SK-N-SH (cell line): Measurements from ENCODE around the gene EEF2. TPM values are rescaled to one million over a fixed set of nuclear protein-coding genes. Genes with fewer than 3 reads are reported as not detected.

Source experiments
- CTCF ChIA-PET: fragments of 300-600, 350-600 bp; formaldehyde crosslinking; extraction: SDS; loops from one replicate; lab custom pipeline; 2021; lab: Yijun Ruan, JAX
- POLR2A ChIA-PET: fragments of 350-600 bp; sonication (Branson Sonifier 250); formaldehyde crosslinking; extraction: SDS; loops from one replicate; lab custom pipeline; 2020; ENCODE audit warnings: antibody characterized with exemption, inconsistent platforms; lab: Yijun Ruan, JAX
- DNase-seq: peaks from one replicate; pipeline ENCODE4 v3.0.0; 2012
- H2AFZ ChIP-seq: fragments of 200-600 bp; sonication (generic); 2 replicates; pipeline ENCODE4 v1.8.1; 2016; ENCODE audit warnings: antibody characterized with exemption, mild to moderate bottlenecking, low read depth
- H3F3A ChIP-seq: fragments of 200-600 bp; sonication (generic); replicated peaks from 2 replicates; pipeline ENCODE3; 2016; ENCODE audit warnings: antibody characterized with exemption, mild to moderate bottlenecking; ENCODE audit not compliant: insufficient read depth
- H3K27ac ChIP-seq, 2 experiments: fragments of 200-500 bp in 1 of 2; fragments of 200-600 bp in 1 of 2; sonication (Bioruptor generic) in 1 of 2; sonication (generic), shearing (Covaris generic) in 1 of 2; 2 replicates each; pipeline versions ENCODE4 v1.5.1 to v1.6.1; 2014 to 2016; ENCODE audit warnings: low read depth in 2 of 2, inconsistent platforms in 1 of 2, low read length in 1 of 2, mild to moderate bottlenecking in 1 of 2, mixed read lengths in 1 of 2
- H3K27me3 ChIP-seq: fragments of 200-600 bp; sonication (generic), shearing (Covaris generic); 2 replicates; pipeline ENCODE4 v1.6.1; 2016; ENCODE audit warnings: mixed run types; ENCODE audit not compliant: insufficient read depth
- H3K36me3 ChIP-seq, 2 experiments: fragments of 200-500 bp in 1 of 2; fragments of 200-600 bp in 1 of 2; sonication (Bioruptor generic) in 1 of 2; sonication (generic) in 1 of 2; replicated peaks in 1 of 2; 2 replicates each; pipeline versions ENCODE3 to v1.5.1; 2014 to 2016; ENCODE audit warnings: low read length in 1 of 2, mild to moderate bottlenecking in 1 of 2; ENCODE audit not compliant: insufficient read depth in 2 of 2, control insufficient read depth in 1 of 2
- H3K4me1 ChIP-seq, 2 experiments: fragments of 200-500 bp in 1 of 2; fragments of 200-600 bp in 1 of 2; sonication (Bioruptor generic) in 1 of 2; sonication (generic), shearing (Covaris generic) in 1 of 2; 2 replicates each; pipeline versions ENCODE4 v1.5.1 to v1.6.1; 2014 to 2016; ENCODE audit warnings: low read depth in 1 of 2, low read length in 1 of 2, mixed run types in 1 of 2; ENCODE audit not compliant: insufficient read depth in 2 of 2, control insufficient read depth in 1 of 2
- H3K4me2 ChIP-seq: fragments of 200-600 bp; sonication (generic), shearing (Covaris generic); 2 replicates; pipeline ENCODE4 v1.6.1; 2017; ENCODE audit warnings: mixed run types
- H3K4me3 ChIP-seq, 2 experiments: fragments of 200-500 bp in 1 of 2; fragments of 200-600 bp in 1 of 2; sonication (Bioruptor generic) in 1 of 2; sonication (generic), shearing (Covaris generic) in 1 of 2; 2 replicates each; pipeline versions ENCODE4 v1.5.1 to v1.8.1; 2014 to 2016; ENCODE audit warnings: low read depth in 2 of 2, inconsistent platforms in 1 of 2, low read length in 1 of 2, mild to moderate bottlenecking in 1 of 2, mixed read lengths in 1 of 2, moderate library complexity in 1 of 2
- H3K79me2 ChIP-seq: fragments of 200-600 bp; sonication (generic); 2 replicates; pipeline ENCODE4 v1.8.1; 2017; ENCODE audit warnings: mild to moderate bottlenecking; ENCODE audit not compliant: insufficient read depth
- H3K9ac ChIP-seq: fragments of 200-600 bp; sonication (generic); 2 replicates; pipeline ENCODE4 v1.6.1; 2017; ENCODE audit warnings: mixed run types
- H3K9me2 ChIP-seq: fragments of 200-600 bp; sonication (generic); 2 replicates; pipeline ENCODE4 v1.6.1; 2017; ENCODE audit warnings: mixed run types
- H3K9me3 ChIP-seq: fragments of 200-600 bp; sonication (generic); 2 replicates; pipeline ENCODE4 v1.6.1; 2017; ENCODE audit warnings: mixed run types, mild to moderate bottlenecking, moderate library complexity
- H4K20me1 ChIP-seq: fragments of 200-600 bp; sonication (generic); 2 replicates; pipeline ENCODE4 v1.6.1; 2017; ENCODE audit warnings: mild to moderate bottlenecking, mixed run types; ENCODE audit not compliant: insufficient read depth
- CHD2 ChIP-seq: fragments of 150-350 bp; IDR thresholded peaks from 2 replicates; pipeline ENCODE4 v1.6.1; 2018; ENCODE audit warnings: low read length; ENCODE audit not compliant: partially characterized antibody
- CTCF ChIP-seq: fragments of 200-600 bp; sonication (generic); IDR thresholded peaks from 2 replicates; pipeline ENCODE4 v1.6.1; 2017; ENCODE audit warnings: antibody characterized with exemption, mild to moderate bottlenecking, moderate library complexity
- EP300 ChIP-seq, 2 experiments: IDR thresholded peaks; 2 replicates each; pipeline versions ENCODE4 v1.4.0 to v1.6.1; 2012; ENCODE audit warnings: borderline replicate concordance in 1 of 2, low read depth in 1 of 2, low read length in 1 of 2
- EZH2phosphoT487 ChIP-seq: fragments of 200-600 bp; sonication (generic); IDR thresholded peaks from 2 replicates; pipeline ENCODE4 v1.6.1; 2017; ENCODE audit warnings: low read depth, mixed run types, mild to moderate bottlenecking, antibody characterized with exemption, moderate library complexity, borderline replicate concordance
- FOSL2 ChIP-seq: IDR thresholded peaks from 2 replicates; pipeline ENCODE4 v1.4.0; 2012; ENCODE audit warnings: low read depth, mild to moderate bottlenecking, moderate library complexity, borderline replicate concordance
- FOXJ3 ChIP-seq: sonication (generic); formaldehyde crosslinking; IDR thresholded peaks from 2 replicates; pipeline ENCODE4 v1.5.1; 2020; ENCODE audit warnings: mild to moderate bottlenecking, missing genetic modification reagents
- GABPA ChIP-seq: IDR thresholded peaks from 2 replicates; pipeline ENCODE4 v1.4.0; 2012; ENCODE audit warnings: low read depth, mild to moderate bottlenecking
- GATA2 ChIP-seq: sonication (generic); formaldehyde crosslinking; IDR thresholded peaks from 2 replicates; pipeline ENCODE4 v1.5.0; 2020; ENCODE audit warnings: mild to moderate bottlenecking, missing genetic modification reagents
- IRF3 ChIP-seq: fragments of 150-350 bp; IDR thresholded peaks from 2 replicates; pipeline ENCODE4 v1.6.1; 2016; ENCODE audit warnings: mild to moderate bottlenecking, low read depth, low read length
- MAX ChIP-seq: IDR thresholded peaks from 2 replicates; pipeline ENCODE4 v1.4.0; 2012; ENCODE audit warnings: low read depth
- MEF2A ChIP-seq: IDR thresholded peaks from 2 replicates; pipeline ENCODE4 v1.4.0; 2012; ENCODE audit warnings: low read depth, borderline replicate concordance
- NFIC ChIP-seq: IDR thresholded peaks from 2 replicates; pipeline ENCODE4 v1.4.0; 2012; ENCODE audit warnings: borderline replicate concordance
- NRF1 ChIP-seq: IDR thresholded peaks from 2 replicates; pipeline ENCODE4 v1.6.1; 2012; ENCODE audit warnings: low read depth, mild to moderate bottlenecking, low read length
- RAD21 ChIP-seq: IDR thresholded peaks from 2 replicates; pipeline ENCODE4 v1.6.1; 2012; ENCODE audit warnings: mild to moderate bottlenecking, low read length
- RFX5 ChIP-seq: IDR thresholded peaks from 2 replicates; pipeline ENCODE4 v1.6.1; 2012; ENCODE audit warnings: mild to moderate bottlenecking, improper control_type of control experiment, low read length
- SIN3A ChIP-seq: IDR thresholded peaks from 2 replicates; pipeline ENCODE4 v1.6.1; 2012; ENCODE audit warnings: low read depth, mild to moderate bottlenecking, low read length, moderate library complexity, borderline replicate concordance
- SMC3 ChIP-seq: IDR thresholded peaks from 2 replicates; pipeline ENCODE4 v1.6.1; 2012; ENCODE audit warnings: low read depth, low read length, improper control_type of control experiment
- TEAD4 ChIP-seq: IDR thresholded peaks from 2 replicates; pipeline ENCODE4 v1.4.0; 2012; ENCODE audit warnings: mild to moderate bottlenecking, borderline replicate concordance; ENCODE audit not compliant: insufficient read depth
- USF2 ChIP-seq: fragments of 150-350 bp; IDR thresholded peaks from 2 replicates; pipeline ENCODE4 v1.6.1; 2017; ENCODE audit warnings: antibody characterized with exemption, low read length, low read depth, borderline replicate concordance
- YY1 ChIP-seq: IDR thresholded peaks from 2 replicates; pipeline ENCODE4 v1.4.0; 2012; ENCODE audit warnings: low read depth, mild to moderate bottlenecking
- WGBS: methylation state at CpG from one replicate; pipeline ENCODE4 v1.1.6; 2017; ENCODE audit warnings: low lambda C conversion rate; 5-methylcytosine and 5-hydroxymethylcytosine counted together
- polyA plus RNA-seq, 3 experiments: library from polyadenylated mRNA; depleted of rRNA; stranded (reverse); fragments of >200 nt; gene quantifications; 2 replicates each; pipeline ENCODE4 v1.2.3, GENCODE V29; 2012
- TF ChIP-seq, protein P1 (sequence below): IDR thresholded peaks from 2 replicates; pipeline ENCODE4; 2012
- TF ChIP-seq, protein P2 (sequence below): IDR thresholded peaks from 2 replicates; pipeline ENCODE4 v1.4.0; 2012; ENCODE audit warnings: low read depth, borderline replicate concordance

EEF2 gene
- polyA plus RNA-seq (2012; rRNA removed): 1,295 and 1,553 TPM in 2 replicates
- polyA plus RNA-seq (2012; cell fraction: cytosol; rRNA removed): 756 and 1,170 TPM in 2 replicates
- polyA plus RNA-seq (2012; cell fraction: nucleus; rRNA removed): 816 and 855 TPM in 2 replicates

DNA sequence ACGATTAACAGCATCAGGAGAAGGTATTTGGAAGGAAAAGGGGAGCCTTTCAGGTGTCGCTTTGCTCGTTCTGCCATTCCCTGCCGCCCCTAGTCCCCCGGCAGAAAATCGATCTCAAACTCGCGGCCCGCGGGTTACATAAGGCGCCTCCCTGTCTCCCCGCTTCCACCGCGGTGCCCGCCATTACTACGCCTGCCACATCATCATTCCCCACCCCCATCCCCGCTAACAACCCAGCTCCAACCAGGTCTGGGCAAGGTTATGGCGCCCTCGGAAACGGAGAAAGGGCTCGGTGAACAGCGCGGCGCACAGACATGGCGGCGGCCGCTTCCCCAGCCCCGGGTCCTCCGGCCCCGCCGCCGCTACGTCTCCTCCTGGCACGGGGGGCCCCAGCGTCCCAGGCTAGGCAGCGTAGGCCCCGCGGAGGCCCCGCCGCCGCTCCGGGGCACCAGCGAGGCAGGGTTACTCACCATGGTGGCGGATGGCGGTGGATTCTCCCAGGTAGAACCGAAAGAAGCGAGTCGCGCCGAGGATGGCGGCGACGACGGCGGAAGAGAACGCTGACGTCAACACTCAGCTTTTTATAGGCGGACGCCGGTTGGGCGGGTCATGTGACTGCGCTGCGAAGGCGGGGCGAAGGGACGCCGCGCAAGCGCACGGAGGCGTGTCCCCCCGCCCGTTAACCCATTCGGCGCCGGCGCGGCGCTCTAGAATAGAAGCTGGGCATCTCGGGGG lies at the start of gene EEF2:
EEF2 (minus strand) TSS at position 556 of the 735 bp plus-strand sequence; CDS start at position 473, 83 bp downstream.
- CTCF ChIA-PET: interaction anchor here (0.6 to 1.6 kb wide), 18 partner anchors 8 to 506 kb away, joined by 3 to 13 read pairs (median 4); partner anchors contain the start of genes DAPK3 and PIAS4
- POLR2A ChIA-PET: interaction anchor here (0.7 to 6.8 kb wide), 20 partner anchors 9 to 472 kb away, joined by 3 to 60 read pairs (median 4); partner anchors contain the start of genes ATCAY, CREB3L3, DAPK3 and MRPL54
- no peaks in the 10 kb centered on the region for H3K27me3 ChIP-seq
- peaks cover 52% of the 10 kb centered on the region for H3K79me2 ChIP-seq
- peaks cover 51% of the 10 kb centered on the region for H4K20me1 ChIP-seq
- H3K9me2 ChIP-seq: no peaks in the 10 kb centered on the region
- H3K4me2 ChIP-seq: peak within 1 kb of the TSS; percentile 89
- H3K9ac ChIP-seq: peak within 1 kb of the TSS; percentile 91
- peak; percentile 98 for DNase-seq
- peaks cover 49% of the 10 kb centered on the region for H3F3A ChIP-seq
- H3K9me3 ChIP-seq: no peaks in the 10 kb centered on the region
- peak within 1 kb of the TSS; percentile 90 to 91 for H3K27ac ChIP-seq
- under 1% methylated on average over 41 of the region's 80 CpGs for WGBS
- H3K36me3 ChIP-seq: peaks cover 43 to 46% of the 10 kb centered on the region in 2 experiments
- peak within 1 kb of the TSS; percentile 91 to 99 for H3K4me3 ChIP-seq
- H3K4me1 ChIP-seq: peaks cover 15 to 37% of the 10 kb centered on the region in 2 experiments
- H2AFZ ChIP-seq: peak within 1 kb of the TSS; percentile 90
- TF ChIP-seq IRF3 (no peak), NRF1 (peak; percentile 93), EP300 (IDR thresholded peaks at IDR 0.05; ENCODE audit: borderline replicate concordance in 1 of 2, low read depth in 1 of 2, low read length in 1 of 2) (peak in 1 of 2 experiments; percentile 32; a peak in 1 of 4 replicates), NFIC (no peak), SIN3A (peak; percentile 70; the same call in 1 of the 2 replicates), YY1 (peak; percentile 92), CHD2 (peak; percentile 58), CTCF (no peak), MAX (peak; percentile 93), RAD21 (no peak), GABPA (peak; percentile 46), GATA2 (CRISPR knock-in tag) (no peak), RFX5 (no peak), MEF2A (no peak), TEAD4 (0 out of 2 replicates have a peak, but pooled peaks have one; percentile 35), FOXJ3 (no peak), EZH2phosphoT487 (no peak), SMC3 (no peak), USF2 (peak; percentile 85), FOSL2 (no peak)
- TF ChIP-seq, protein P1, sequence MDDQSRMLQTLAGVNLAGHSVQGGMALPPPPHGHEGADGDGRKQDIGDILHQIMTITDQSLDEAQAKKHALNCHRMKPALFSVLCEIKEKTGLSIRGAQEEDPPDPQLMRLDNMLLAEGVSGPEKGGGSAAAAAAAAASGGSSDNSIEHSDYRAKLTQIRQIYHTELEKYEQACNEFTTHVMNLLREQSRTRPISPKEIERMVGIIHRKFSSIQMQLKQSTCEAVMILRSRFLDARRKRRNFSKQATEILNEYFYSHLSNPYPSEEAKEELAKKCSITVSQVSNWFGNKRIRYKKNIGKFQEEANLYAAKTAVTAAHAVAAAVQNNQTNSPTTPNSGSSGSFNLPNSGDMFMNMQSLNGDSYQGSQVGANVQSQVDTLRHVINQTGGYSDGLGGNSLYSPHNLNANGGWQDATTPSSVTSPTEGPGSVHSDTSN: no peak
- TF ChIP-seq, protein P2, sequence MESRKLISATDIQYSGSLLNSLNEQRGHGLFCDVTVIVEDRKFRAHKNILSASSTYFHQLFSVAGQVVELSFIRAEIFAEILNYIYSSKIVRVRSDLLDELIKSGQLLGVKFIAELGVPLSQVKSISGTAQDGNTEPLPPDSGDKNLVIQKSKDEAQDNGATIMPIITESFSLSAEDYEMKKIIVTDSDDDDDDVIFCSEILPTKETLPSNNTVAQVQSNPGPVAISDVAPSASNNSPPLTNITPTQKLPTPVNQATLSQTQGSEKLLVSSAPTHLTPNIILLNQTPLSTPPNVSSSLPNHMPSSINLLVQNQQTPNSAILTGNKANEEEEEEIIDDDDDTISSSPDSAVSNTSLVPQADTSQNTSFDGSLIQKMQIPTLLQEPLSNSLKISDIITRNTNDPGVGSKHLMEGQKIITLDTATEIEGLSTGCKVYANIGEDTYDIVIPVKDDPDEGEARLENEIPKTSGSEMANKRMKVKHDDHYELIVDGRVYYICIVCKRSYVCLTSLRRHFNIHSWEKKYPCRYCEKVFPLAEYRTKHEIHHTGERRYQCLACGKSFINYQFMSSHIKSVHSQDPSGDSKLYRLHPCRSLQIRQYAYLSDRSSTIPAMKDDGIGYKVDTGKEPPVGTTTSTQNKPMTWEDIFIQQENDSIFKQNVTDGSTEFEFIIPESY: no peak
